AG04450 (cell line): ENCODE data around the gene FOXO3. TPM values are rescaled to one million over a fixed set of nuclear protein-coding genes. Genes with fewer than 3 reads are reported as not detected.

Experiments used
- CTCF ChIA-PET: fragments of 300-600, 350-600 bp; formaldehyde crosslinking; extraction: SDS; loops from one replicate; lab custom pipeline; 2022; ENCODE audit warnings: antibody characterized with exemption, inconsistent platforms; lab: Charles Lee
- POLR2A ChIA-PET: fragments of 350-600 bp; formaldehyde crosslinking; extraction: SDS; loops from one replicate; lab custom pipeline; 2021; ENCODE audit warnings: antibody characterized with exemption, inconsistent platforms; lab: Yijun Ruan, JAX
- DNase-seq: peaks from one replicate; pipeline ENCODE4 v3.0.0-alpha.2; 2011; ENCODE audit warnings: low read depth, low spot score
- H3K27ac ChIP-seq: one replicate; pipeline ENCODE4 v1.5.1; 2012; ENCODE audit warnings: low read depth, low read length, control low read depth
- H3K27me3 ChIP-seq: one replicate; pipeline ENCODE4 v1.6.0; 2012; ENCODE audit warnings: low read length; ENCODE audit not compliant: control insufficient read depth, insufficient read depth
- H3K4me3 ChIP-seq: 2 replicates; pipeline ENCODE4 v1.5.1; 2011; ENCODE audit warnings: mild to moderate bottlenecking, low read depth, low read length, control low read depth
- H3K9me3 ChIP-seq: 2 replicates; pipeline ENCODE4 v1.5.1; 2012; ENCODE audit warnings: low read length; ENCODE audit not compliant: control insufficient read depth, insufficient read depth
- CTCF ChIP-seq: IDR thresholded peaks from 2 replicates; pipeline ENCODE4 v1.5.1; 2011; ENCODE audit warnings: low read depth, low read length, control low read depth, inconsistent platforms
- polyA plus RNA-seq: library from polyadenylated mRNA; depleted of rRNA; stranded (reverse); fragments of >200 nt; gene quantifications from 2 replicates; pipeline ENCODE4 v1.2.3, GENCODE V29; 2011

The FOXO3 gene
- polyA plus RNA-seq, 1 experiment: 32.7 TPM

DNA sequence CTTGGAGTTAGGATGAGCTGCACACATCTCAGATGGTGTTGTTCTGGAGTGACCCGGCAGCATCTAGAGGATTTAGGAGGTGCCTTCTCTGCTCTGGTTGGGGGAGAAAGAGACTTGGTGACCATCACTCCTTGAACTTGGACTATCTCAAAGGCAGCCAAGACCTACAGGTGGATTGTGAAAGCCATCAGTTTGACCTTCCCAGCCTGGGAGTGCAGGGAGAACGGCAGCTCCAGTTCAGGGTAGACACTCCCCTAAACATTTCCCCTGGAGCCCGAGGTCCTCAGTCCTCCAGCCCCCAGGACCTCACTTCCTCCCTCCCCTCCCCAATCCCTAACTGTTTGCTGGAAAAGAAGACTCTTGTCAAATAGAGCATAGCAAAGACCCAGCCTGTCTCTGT, 158.8 kb downstream of the FOXO3 start:
- Histone ChIP-seq H3K4me3 (no peak overlapping the region), H3K27ac (no peak overlapping the region), H3K27me3 (no peaks in the 10 kb centered on the region), H3K9me3 (no peaks in the 10 kb centered on the region; the same call in 1 of the 2 replicates)
- ChIA-PET CTCF (no interaction called here), POLR2A (no interaction called here)
- no peak for TF ChIP-seq CTCF
- no peak for DNase-seq

GRCh38 chr6:108720827-108721226, 160.1 kb downstream of the FOXO3 start:
- H3K27ac ChIP-seq: no peak overlapping the region
- CTCF ChIA-PET: no interaction called here
- no peak overlapping the region for H3K4me3 ChIP-seq
- H3K27me3 ChIP-seq: no peaks in the 10 kb centered on the region
- no peak for DNase-seq
- TF ChIP-seq CTCF: no peak
- POLR2A ChIA-PET: no interaction called here
- no peaks in the 10 kb centered on the region; the same call in 1 of the 2 replicates for H3K9me3 ChIP-seq

DNA sequence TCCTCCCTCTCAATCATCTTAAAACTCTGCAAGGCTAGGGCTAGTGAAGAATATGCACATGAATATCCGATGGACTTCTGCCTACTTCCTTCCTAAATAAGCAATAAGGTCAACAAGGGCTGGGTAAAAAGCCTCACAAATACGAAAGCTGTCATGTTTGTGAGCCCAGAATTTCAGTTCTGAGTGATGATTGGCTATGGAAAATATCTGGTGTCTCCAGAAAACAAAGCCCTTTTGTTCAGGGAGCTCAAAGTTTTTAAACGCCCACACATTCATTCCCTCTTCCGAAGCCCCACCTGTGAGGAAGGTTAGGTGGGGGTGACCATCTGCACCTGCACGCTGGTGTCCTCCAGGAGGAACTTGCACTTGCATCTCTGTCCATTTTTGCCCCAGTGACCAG, 160.6 kb downstream of the FOXO3 start:
- no peak overlapping the region for H3K27ac ChIP-seq
- no peaks in the 10 kb centered on the region for H3K27me3 ChIP-seq
- CTCF ChIA-PET: no interaction called here
- H3K9me3 ChIP-seq: no peaks in the 10 kb centered on the region; the same call in 1 of the 2 replicates
- H3K4me3 ChIP-seq: no peak overlapping the region
- no peak for TF ChIP-seq CTCF
- POLR2A ChIA-PET: no interaction called here
- no peak for DNase-seq

DNA sequence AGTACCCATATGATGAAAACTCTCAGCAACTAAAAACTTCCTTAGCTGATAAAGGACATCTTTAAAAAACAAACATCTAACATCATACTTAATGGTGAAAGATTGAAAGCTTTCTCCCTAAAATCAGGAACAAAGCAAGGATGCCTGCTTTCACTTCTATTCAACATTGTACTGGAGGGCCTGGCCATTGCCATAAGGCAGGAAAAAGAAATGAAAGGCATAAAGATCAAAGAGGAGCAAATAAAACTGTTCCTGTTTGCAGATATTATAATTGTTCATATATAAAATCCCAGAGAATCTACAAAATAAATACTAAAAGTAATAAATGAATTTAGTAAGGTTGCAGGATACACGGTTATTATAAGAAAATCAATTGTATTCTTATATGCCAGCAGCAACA, 162.9 kb downstream of the FOXO3 start:
- TF ChIP-seq CTCF: no peak
- DNase-seq: no peak
- ChIA-PET POLR2A (no interaction called here), CTCF (no interaction called here)
- Histone ChIP-seq H3K27me3 (no peaks in the 10 kb centered on the region), H3K4me3 (no peak overlapping the region), H3K27ac (no peak overlapping the region), H3K9me3 (no peaks in the 10 kb centered on the region)

DNA sequence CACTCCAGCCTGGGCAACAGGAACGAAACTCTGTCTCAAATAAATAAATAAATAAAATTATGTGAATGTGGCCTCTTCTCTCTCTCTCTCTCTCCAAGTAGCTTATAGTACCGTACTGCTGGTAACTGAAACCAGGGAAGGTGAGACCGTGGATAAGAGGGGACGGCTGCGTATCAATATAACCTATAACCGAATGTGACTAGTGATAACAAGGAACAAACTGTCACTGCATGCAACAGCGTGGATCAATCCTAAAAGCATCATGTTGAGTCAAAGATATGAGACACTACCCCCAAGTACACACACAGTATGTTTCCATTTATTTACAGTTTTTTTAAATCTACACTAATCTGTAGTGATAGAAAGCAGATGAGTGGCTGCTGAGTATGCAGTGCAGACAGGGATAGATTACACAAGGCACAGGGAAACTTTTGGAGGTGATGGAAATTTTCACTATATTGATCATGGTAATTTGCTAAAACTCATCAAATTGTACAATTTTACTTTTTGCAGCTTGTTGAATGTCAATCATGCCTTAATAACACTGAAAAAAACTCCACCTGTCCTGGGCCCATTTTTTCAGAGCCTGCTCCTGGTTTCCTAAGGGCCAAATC, 166.1 kb downstream of the FOXO3 start:
- TF ChIP-seq CTCF: no peak
- H3K4me3 ChIP-seq: no peak overlapping the region
- H3K27ac ChIP-seq: no peak overlapping the region
- no peaks in the 10 kb centered on the region for H3K9me3 ChIP-seq
- H3K27me3 ChIP-seq: no peaks in the 10 kb centered on the region
- CTCF ChIA-PET: no interaction called here
- POLR2A ChIA-PET: no interaction called here
- DNase-seq: no peak
